Left renal cortex interstitium (tissue), 4 donors: ENCODE data around the gene FBLIM1. TPM values are rescaled to one million over a fixed set of nuclear protein-coding genes. Genes with fewer than 3 reads are reported as not detected.

ENCODE experiments used
- DNase-seq, 4 donors: peaks; one replicate each; pipeline ENCODE4 v3.0.0-alpha.2; 2013; ENCODE audit warnings: low read depth in 4 of 4, low spot score in 2 of 4, missing footprints in 1 of 4
- polyA plus RNA-seq, 4 donors: library from polyadenylated mRNA; unstranded; fragments of 120-200 nt; gene quantifications; one replicate each; pipeline ENCODE4 v1.2.1, GENCODE V29; 2013; ENCODE audit not compliant: insufficient read length in 4 of 4

The FBLIM1 gene
- polyA plus RNA-seq, 4 donors, result 46.1 to 67.0 (median 56.0) TPM

- DNase-seq, result no peak
Observed at GRCh38 chr1:15764269-15764764, 5.7 kb downstream of the FBLIM1 start.

- DNase-seq, result no peak
Observed at GRCh38 chr1:15764890-15765289, 6.3 kb downstream of the FBLIM1 start.

- DNase-seq, result no peak
Observed at GRCh38 chr1:15765495-15766194, 7.0 kb downstream of the FBLIM1 start.

DNA sequence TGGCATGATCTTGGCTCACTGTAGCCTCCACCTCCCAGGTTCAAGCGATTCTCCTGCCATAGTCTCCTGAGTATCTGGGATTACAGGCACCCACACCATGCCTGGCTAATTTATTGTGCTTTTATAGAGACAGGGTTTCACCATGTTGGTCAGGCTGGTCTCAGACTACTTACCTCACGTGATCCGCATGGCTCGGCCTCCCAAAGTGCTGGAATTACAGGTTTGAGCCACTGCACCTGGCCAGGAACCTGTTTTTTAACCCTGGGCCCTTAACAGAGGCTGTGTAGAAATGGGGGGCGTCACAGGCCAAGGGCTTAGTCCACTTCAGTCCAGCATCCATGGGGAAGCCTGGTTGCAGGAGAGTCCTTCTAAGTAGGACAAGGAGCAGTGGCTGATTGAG lies 9.3 kb downstream of the FBLIM1 start:
- no peak for DNase-seq

GRCh38 chr1:15768388-15768787 lies 9.8 kb downstream of the FBLIM1 start:
- DNase-seq, result no peak

DNA sequence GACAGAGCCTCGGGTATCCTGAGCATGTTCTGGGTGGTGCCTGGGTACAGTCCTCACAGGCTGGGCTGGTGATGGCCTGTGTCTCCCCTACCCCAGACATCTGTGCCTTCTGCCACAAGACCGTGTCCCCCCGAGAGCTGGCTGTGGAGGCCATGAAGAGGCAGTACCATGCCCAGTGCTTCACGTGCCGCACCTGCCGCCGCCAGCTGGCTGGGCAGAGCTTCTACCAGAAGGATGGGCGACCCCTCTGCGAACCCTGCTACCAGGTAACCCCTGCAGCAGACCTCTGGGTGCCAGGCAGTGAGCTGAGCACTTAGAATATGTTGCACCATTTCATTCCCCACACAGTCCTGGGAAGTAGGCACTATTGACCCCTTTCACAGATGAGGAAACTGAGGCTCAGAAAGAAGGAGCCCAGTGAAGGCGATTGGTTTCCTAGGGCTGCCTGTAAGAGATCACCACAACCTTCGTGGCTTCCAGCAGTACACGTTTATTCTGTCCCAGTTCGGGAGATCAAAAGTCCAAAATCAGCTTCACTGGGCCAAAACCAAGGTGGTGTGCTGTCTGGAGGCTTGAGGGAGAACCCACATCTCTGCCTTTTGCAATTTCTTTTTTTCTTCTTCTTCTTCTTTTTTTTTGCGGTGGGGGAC lies 11.8 kb downstream of the FBLIM1 start:
- DNase-seq, result no peak

- no peak for DNase-seq
Observed at GRCh38 chr1:15771836-15772515, 13.4 kb downstream of the FBLIM1 start.

DNA sequence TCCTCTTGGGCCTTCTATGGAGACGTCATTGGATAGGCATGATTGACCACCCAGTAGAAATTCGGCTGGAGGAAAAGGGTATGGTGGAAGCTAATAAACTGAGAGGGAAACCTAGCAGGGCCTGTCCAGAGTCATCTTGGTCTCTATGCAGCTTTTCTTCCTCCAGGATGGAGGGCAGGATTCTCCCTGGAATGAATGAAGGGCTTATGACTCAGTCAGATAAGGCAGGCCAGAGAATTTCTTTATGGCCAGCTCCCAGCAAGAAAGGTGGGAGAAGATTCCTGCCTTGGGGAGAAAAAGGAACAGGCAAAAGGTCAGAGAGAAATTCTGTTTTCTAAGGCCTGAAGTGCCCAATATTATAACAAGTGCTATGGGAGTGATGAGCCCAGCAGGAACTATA lies 17.1 kb downstream of the FBLIM1 start:
- DNase-seq, result no peak

DNA sequence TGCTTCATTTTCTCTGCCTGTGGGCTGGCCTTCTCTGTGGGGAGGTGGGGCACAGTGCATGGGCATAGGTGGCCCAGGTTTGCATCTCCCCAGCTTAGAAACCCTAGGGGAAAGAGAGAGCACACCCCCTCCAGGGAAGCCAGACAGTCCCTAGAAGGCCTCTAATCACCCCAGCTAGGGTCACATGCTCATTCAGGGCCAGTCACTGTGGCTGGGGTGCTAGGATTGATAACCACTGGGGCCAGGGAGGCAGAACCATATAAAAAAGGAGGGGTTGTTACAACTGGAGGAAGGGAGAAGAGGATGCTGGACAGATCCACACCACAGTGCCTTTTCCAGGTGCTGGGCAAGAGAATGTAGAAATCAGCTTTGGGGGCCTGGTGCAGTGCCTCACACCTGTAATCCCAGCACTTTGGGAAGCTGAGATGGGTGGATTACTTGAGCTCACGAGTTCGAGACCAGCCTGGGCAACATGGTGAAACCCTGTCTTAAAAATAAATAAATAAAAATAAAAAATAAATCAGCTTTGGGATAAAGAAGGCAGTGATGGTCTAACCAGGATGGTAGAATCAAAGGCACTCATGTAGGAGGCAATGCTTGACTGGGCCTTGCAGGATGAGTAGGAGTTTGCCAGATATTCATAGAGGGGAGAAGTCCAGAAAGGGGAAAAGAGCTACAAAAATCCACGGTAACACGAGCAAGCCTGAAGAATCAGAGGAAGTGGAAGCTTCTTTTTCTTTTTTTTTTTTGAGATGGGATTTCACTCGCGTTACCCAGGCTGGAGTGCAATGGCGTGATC lies 19.5 kb downstream of the FBLIM1 start:
- no peak for DNase-seq

DNA sequence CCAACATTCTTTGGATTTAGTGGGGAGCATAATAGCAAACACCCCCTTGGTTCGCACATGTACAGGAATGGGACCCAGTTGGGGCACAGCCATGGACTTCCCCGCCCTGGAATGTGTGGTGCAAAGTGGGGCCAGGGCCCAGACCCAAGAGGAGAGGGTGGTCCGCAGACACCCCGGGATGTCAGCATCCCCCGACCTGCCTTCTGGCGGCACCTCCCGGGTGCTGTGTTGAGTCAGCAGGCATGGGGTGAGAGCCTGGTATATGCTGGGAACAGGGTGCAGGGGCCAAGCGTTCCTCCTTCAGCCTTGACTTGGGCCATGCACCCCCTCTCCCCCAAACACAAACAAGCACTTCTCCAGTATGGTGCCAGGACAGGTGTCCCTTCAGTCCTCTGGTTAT lies 27.1 kb downstream of the FBLIM1 start:
- no peak for DNase-seq

DNA sequence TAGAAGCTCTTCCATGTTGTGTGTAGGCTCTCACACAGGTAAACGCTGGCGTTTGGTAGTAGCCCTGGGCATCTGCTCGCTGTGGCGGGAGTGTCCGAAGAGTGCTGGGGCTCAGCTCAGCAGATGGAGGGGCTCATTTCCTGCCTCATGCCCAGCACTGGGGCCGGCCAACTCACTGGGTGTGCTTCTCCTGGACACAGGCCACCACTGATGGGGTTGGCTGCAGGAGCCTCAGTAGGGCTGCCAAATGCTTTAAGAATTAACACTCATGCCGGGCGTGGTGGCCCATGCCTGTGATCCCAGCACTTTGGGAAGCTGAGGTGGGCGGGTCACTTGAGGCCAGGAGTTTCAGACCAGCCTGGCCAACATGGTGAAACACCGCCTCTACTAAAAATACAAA lies 28.0 kb downstream of the FBLIM1 start:
- DNase-seq, result no peak

GRCh38 chr1:15788624-15789301 lies 30.2 kb downstream of the FBLIM1 start:
- DNase-seq, result no peak

DNA sequence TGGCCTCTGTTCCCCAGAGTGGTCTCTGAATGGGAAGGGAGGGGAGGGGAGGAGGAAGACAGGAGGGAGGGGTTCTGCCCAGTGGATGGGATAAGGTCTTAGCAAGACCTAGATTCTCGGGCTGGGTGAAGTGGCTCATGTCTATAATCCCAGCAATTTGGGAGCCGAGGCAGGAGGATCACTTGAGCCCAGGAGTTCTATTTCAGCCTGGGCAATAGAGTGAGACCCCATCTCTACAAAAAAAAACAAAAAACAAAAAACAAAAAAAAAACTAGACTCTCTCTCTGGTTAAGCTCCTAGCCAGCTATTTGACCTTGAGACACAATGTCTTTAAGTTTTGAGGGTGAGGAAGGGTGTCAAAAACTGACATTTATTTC lies 37.5 kb downstream of the FBLIM1 start:
- no peak for DNase-seq

GRCh38 chr1:15797614-15798390 lies 39.2 kb downstream of the FBLIM1 start:
- DNase-seq, result no peak

DNA sequence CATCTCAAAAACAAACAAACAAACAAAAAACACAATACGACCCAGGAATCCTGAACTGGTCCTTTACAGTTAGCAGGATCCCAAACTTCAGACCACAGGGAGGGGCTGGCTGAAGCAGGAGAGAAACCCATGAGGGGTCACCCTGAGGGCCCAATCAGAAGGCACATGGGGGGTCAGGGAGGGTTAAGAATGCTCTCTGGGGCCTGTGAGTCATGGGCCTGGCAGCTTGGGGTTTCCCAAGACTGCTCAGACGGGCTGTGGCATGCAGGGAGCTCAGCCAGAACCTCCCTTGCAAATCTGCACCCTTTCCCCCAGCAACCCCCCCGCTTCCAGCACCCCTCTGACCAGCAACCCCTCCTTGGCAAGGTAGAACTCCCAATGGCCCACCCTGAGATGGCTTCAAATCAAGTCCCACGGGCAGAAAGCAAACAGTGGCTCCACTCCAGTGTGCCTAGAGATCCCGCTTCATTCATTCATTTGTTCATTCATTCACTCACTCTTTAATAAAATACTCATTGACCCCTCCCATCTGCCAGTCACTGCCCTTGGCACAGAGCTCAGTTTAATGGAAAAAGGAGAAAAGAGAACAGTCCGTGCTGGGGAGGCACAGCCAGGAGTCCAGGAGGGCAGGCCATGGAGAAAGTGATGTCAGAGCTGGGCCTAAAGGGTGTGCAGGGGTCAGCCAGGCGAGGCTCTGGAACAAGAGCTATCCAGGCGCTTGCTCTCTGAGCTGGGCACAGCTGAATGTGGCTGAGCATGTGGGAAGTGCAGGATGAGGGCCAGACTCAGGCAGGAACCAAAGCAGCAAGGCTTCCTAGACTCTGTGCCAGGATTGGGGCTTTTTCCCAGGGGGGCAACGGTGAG lies 40.6 kb downstream of the FBLIM1 start:
- DNase-seq, result no peak

DNA sequence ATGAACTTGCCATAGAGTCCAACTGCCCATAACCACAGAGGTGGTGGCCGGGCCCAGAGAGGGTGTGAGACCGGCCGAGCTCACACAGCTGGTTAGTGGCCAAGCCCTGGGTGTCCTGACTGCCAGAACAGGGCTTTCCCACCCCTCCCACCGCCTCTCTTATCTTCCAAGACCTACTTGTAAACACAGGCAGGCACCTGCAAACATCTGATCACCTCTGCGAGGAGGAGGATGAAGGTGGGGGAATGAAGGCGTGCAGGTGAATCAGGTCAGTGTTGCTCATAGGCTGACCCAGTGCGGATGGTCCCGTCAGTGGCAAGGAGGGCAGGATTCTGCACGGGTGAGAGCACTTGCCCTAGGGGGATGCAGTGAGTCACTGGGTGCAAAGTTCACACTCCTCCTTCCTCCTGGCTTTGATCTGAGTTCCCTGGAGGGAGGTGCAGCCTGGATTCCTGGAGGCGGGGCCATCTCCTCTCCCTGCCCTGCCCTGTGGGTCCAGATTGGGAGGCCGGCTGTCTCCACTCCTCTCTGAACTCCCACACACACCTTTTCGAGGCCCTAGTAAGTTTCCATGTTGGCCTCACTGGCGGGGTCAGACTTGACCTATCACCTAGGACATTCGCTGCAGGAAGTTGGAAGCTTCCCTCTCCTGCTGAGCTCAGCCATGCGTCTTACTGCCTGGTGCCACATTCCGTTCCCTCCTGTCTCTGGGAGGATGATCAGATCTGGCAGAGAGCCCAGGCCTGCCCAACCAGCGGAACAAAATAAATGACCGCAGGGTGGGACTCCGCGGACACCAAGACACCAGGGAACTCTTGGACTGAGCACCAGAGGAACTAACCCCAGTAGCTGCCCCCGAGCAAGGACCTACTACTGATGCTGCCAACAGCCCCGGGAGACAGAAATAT lies 41.6 kb downstream of the FBLIM1 start:
- peak in 2 of 4 donors; percentile 56 to 74 for DNase-seq

- DNase-seq, result no peak
Observed at GRCh38 chr1:15802234-15802965, 43.8 kb downstream of the FBLIM1 start.
